HepG2 (cell line): Measurements from ENCODE around the gene SAMD4B. TPM values are rescaled to one million over a fixed set of nuclear protein-coding genes. Genes with fewer than 3 reads are reported as not detected.

Experiments used
- AHR ChIP-seq: IDR thresholded peaks from 2 replicates; pipeline ENCODE4 v1.6.1; 2018; ENCODE audit warnings: missing genetic modification reagents, missing compliant biosample characterization
- BRD4 ChIP-seq: sonication (generic); formaldehyde crosslinking; IDR thresholded peaks from 2 replicates; pipeline ENCODE4 v1.4.0; 2020; ENCODE audit warnings: missing genetic modification reagents
- CAMTA2 ChIP-seq: sonication (generic); formaldehyde crosslinking; IDR thresholded peaks from 2 replicates; pipeline ENCODE4 v1.4.0; 2020; ENCODE audit warnings: mild to moderate bottlenecking, missing genetic modification reagents, borderline replicate concordance
- CBX5 ChIP-seq: sonication (generic); formaldehyde crosslinking; IDR thresholded peaks from 2 replicates; pipeline ENCODE4 v1.4.0; 2020; ENCODE audit warnings: missing genetic modification reagents, borderline replicate concordance
- IRF9 ChIP-seq: sonication (generic); formaldehyde crosslinking; IDR thresholded peaks from 2 replicates; pipeline ENCODE4 v1.8.0; 2022; ENCODE audit warnings: missing genetic modification reagents, mild to moderate bottlenecking, borderline replicate concordance
- KLF9 ChIP-seq: IDR thresholded peaks from 2 replicates; pipeline ENCODE4 v1.6.1; 2016; ENCODE audit warnings: low read depth
- NCOA5 ChIP-seq: sonication (generic); formaldehyde crosslinking; IDR thresholded peaks from 2 replicates; pipeline ENCODE4 v1.4.0; 2020; ENCODE audit warnings: missing genetic modification reagents
- ZNF44 ChIP-seq: sonication (generic); formaldehyde crosslinking; IDR thresholded peaks from 2 replicates; pipeline ENCODE4 v1.5.1; 2020; ENCODE audit warnings: mild to moderate bottlenecking, missing genetic modification reagents
- ZNF766 ChIP-seq: sonication (generic); formaldehyde crosslinking; IDR thresholded peaks from 2 replicates; pipeline ENCODE4 v1.5.0; 2020; ENCODE audit warnings: missing genetic modification reagents, borderline replicate concordance
- ZNF777 ChIP-seq: sonication (generic); formaldehyde crosslinking; IDR thresholded peaks from 2 replicates; pipeline ENCODE4 v1.4.0; 2020; ENCODE audit warnings: missing genetic modification reagents
- polyA plus RNA-seq, 8 experiments: library from polyadenylated mRNA; depleted of rRNA in 3 of 8; stranded (reverse) in 7 of 8; unstranded in 1 of 8; fragments of >200 nt; fragmentation: Illumina TruSeq in 4 of 8; extraction: Trizol in 4 of 8; gene quantifications; 2 replicates each; pipeline versions ENCODE4 v1.2.1 to v1.2.3, GENCODE V29; 2011 to 2016; ENCODE audit warnings: low read depth in 4 of 8, missing spikeins in 1 of 8, mixed read lengths in 1 of 8; ENCODE audit not compliant: insufficient read depth in 1 of 8
- total RNA-seq, 5 experiments: library from RNA; depleted of rRNA; stranded (reverse); fragments of >200 nt; fragmentation: Illumina TruSeq; extraction: Trizol; gene quantifications; 2 replicates each; pipeline ENCODE4 v1.2.3, GENCODE V29; 2016; ENCODE audit warnings: low read depth in 1 of 5
- TF ChIP-seq, protein P1 (sequence below): IDR thresholded peaks from 2 replicates; pipeline ENCODE4 v1.6.1; 2012; ENCODE audit warnings: inconsistent platforms
- TF ChIP-seq, protein P2 (sequence below): IDR thresholded peaks from 2 replicates; pipeline ENCODE4 v1.6.1; 2016; ENCODE audit warnings: missing compliant biosample characterization, missing genetic modification reagents, borderline replicate concordance
- TF ChIP-seq, protein P3 (sequence below): sonication (generic); formaldehyde crosslinking; IDR thresholded peaks from 2 replicates; pipeline ENCODE4 v1.8.0; 2022; ENCODE audit warnings: missing genetic modification reagents, mild to moderate bottlenecking, inconsistent platforms, borderline replicate concordance
- TF ChIP-seq, protein P4 (sequence below): sonication (generic); formaldehyde crosslinking; IDR thresholded peaks from 2 replicates; pipeline ENCODE4 v1.4.0; 2020; ENCODE audit warnings: missing genetic modification reagents
- TF ChIP-seq, protein P5 (sequence below): sonication (generic); formaldehyde crosslinking; conservative IDR thresholded peaks from 2 replicates; pipeline ENCODE4 v1.8.1; 2023; ENCODE audit warnings: missing genetic modification reagents
- TF ChIP-seq, protein P6 (sequence below): sonication (generic); formaldehyde crosslinking; IDR thresholded peaks from 2 replicates; pipeline ENCODE4 v1.5.0; 2020; ENCODE audit warnings: missing genetic modification reagents

The SAMD4B gene
- total and polyA plus RNA-seq, 2 of the 13 experiments (the other 11 are each of a cell fraction or from before 2014, with no cell fraction given): 26.0 to 31.8 TPM

- no peak for TF ChIP-seq CAMTA2
- TF ChIP-seq, protein P1, sequence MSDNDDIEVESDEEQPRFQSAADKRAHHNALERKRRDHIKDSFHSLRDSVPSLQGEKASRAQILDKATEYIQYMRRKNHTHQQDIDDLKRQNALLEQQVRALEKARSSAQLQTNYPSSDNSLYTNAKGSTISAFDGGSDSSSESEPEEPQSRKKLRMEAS: peak; percentile 84; the same call in 1 of the 2 replicates
- TF ChIP-seq ZNF766 (CRISPR knock-in tag): 0 out of 2 replicates have a peak, but pooled peaks have one; percentile 27
- 0 out of 2 replicates have a peak, but pooled peaks have one; percentile 45 for TF ChIP-seq IRF9
- TF ChIP-seq AHR (CRISPR knock-in tag): 0 out of 2 replicates have a peak, but pooled peaks have one; percentile 51
- TF ChIP-seq, protein P2, sequence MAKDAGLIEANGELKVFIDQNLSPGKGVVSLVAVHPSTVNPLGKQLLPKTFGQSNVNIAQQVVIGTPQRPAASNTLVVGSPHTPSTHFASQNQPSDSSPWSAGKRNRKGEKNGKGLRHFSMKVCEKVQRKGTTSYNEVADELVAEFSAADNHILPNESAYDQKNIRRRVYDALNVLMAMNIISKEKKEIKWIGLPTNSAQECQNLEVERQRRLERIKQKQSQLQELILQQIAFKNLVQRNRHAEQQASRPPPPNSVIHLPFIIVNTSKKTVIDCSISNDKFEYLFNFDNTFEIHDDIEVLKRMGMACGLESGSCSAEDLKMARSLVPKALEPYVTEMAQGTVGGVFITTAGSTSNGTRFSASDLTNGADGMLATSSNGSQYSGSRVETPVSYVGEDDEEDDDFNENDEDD (CRISPR knock-in tag): peak; percentile 15; the same call in 1 of the 2 replicates
- TF ChIP-seq KLF9 (CRISPR knock-in tag): no peak
- TF ChIP-seq, protein P3, sequence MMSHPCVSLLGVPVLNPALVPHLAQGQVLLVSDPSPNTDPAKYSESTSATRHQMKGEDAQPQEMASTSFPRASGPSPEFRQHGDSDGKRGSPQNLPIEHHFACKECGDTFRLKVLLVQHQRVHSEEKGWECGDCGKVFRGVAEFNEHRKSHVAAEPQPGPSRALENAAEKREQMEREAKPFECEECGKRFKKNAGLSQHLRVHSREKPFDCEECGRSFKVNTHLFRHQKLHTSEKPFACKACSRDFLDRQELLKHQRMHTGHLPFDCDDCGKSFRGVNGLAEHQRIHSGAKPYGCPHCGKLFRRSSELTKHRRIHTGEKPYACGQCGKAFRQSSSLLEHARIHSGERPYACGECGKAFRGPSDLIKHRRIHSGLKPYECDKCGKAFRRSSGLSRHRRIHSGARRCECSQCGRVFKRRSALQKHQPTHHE (CRISPR knock-in tag): no peak
- peak; percentile 95 for TF ChIP-seq CBX5
- TF ChIP-seq, protein P4, sequence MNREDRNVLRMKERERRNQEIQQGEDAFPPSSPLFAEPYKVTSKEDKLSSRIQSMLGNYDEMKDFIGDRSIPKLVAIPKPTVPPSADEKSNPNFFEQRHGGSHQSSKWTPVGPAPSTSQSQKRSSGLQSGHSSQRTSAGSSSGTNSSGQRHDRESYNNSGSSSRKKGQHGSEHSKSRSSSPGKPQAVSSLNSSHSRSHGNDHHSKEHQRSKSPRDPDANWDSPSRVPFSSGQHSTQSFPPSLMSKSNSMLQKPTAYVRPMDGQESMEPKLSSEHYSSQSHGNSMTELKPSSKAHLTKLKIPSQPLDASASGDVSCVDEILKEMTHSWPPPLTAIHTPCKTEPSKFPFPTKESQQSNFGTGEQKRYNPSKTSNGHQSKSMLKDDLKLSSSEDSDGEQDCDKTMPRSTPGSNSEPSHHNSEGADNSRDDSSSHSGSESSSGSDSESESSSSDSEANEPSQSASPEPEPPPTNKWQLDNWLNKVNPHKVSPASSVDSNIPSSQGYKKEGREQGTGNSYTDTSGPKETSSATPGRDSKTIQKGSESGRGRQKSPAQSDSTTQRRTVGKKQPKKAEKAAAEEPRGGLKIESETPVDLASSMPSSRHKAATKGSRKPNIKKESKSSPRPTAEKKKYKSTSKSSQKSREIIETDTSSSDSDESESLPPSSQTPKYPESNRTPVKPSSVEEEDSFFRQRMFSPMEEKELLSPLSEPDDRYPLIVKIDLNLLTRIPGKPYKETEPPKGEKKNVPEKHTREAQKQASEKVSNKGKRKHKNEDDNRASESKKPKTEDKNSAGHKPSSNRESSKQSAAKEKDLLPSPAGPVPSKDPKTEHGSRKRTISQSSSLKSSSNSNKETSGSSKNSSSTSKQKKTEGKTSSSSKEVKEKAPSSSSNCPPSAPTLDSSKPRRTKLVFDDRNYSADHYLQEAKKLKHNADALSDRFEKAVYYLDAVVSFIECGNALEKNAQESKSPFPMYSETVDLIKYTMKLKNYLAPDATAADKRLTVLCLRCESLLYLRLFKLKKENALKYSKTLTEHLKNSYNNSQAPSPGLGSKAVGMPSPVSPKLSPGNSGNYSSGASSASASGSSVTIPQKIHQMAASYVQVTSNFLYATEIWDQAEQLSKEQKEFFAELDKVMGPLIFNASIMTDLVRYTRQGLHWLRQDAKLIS (CRISPR knock-in tag): peak; percentile 59; the same call in 1 of the 2 replicates
- no peak for TF ChIP-seq NCOA5 (CRISPR knock-in tag)
- 0 out of 2 replicates have a peak, but pooled peaks have one; percentile 73 for TF ChIP-seq ZNF44 (CRISPR knock-in tag)
- peak; percentile 73; the same call in 1 of the 2 replicates for TF ChIP-seq BRD4
- no peak; the same call in 1 of the 2 replicates for TF ChIP-seq ZNF777 (CRISPR knock-in tag)
- TF ChIP-seq, protein P5, sequence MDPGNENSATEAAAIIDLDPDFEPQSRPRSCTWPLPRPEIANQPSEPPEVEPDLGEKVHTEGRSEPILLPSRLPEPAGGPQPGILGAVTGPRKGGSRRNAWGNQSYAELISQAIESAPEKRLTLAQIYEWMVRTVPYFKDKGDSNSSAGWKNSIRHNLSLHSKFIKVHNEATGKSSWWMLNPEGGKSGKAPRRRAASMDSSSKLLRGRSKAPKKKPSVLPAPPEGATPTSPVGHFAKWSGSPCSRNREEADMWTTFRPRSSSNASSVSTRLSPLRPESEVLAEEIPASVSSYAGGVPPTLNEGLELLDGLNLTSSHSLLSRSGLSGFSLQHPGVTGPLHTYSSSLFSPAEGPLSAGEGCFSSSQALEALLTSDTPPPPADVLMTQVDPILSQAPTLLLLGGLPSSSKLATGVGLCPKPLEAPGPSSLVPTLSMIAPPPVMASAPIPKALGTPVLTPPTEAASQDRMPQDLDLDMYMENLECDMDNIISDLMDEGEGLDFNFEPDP (CRISPR knock-in tag): no peak
- TF ChIP-seq, protein P6, sequence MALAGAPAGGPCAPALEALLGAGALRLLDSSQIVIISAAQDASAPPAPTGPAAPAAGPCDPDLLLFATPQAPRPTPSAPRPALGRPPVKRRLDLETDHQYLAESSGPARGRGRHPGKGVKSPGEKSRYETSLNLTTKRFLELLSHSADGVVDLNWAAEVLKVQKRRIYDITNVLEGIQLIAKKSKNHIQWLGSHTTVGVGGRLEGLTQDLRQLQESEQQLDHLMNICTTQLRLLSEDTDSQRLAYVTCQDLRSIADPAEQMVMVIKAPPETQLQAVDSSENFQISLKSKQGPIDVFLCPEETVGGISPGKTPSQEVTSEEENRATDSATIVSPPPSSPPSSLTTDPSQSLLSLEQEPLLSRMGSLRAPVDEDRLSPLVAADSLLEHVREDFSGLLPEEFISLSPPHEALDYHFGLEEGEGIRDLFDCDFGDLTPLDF (CRISPR knock-in tag): 0 out of 2 replicates have a peak, but pooled peaks have one; percentile 57
Observed at GRCh38 chr19:39341719-39342604, at the start of gene SAMD4B (continued).
